Stimulated activated effector memory CD8-positive, alpha-beta T cell treated with anti-CD3 and anti-CD28 coated beads, Interleukin-12 subunit alpha, Interleukin-12 subunit beta, amount 100 ng/mL, for 72 hours (primary cell): ENCODE measurements around the gene ZNF662.
"Not testable (repeated sequence)": the region's sequence is repeated elsewhere in the genome, so short reads cannot be mapped to it uniquely, and the experiment has no call there.

Experiments used
- ATAC-seq: fragments of 150-1000 bp; cut with Tn5 transposase; 2 replicates; pipeline ENCODE4 v1.10.0; 2021
- DNase-seq, 2 donors: peaks; one replicate each; pipeline ENCODE4 v3.0.0; 2021 to 2022; ENCODE audit warnings: low spot score in 2 of 2
- H3K27ac Mint-ChIP-seq: one replicate; pipeline ENCODE4 v1.8.0; 2022; ENCODE audit warnings: mild to moderate bottlenecking, mixed read lengths
- H3K36me3 Mint-ChIP-seq: one replicate; pipeline ENCODE4 v1.8.0; 2022; ENCODE audit warnings: mild to moderate bottlenecking, mixed read lengths
- H3K4me1 Mint-ChIP-seq: one replicate; pipeline ENCODE4 v1.8.0; 2022; ENCODE audit warnings: mixed read lengths
- H3K4me3 Mint-ChIP-seq: one replicate; pipeline ENCODE4 v1.8.0; 2022; ENCODE audit warnings: mild to moderate bottlenecking, mixed read lengths
- H3K9me3 Mint-ChIP-seq: one replicate; pipeline ENCODE4 v1.8.0; 2022; ENCODE audit warnings: mixed read lengths

ZNF662 gene

DNA sequence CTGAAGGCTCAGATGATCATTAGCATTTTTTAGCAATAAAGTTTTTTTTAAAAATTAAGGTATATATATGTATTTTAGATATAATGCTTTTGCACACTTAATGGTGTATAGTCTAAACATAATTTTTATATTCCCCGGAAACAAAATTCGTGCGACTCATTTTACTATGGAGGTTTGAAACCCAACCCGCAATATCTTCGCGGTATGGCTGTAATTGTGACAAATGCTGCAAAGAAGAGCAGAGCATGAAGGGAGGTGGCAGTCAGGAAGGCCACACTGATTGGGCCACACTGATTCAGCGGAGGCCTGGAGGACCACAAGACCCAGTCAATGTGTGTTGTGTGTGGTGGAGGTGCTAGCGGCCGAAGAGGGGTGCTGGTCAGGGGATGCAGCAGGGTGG is 25.8 kb upstream of the ZNF662 start:
- H3K4me3 Mint-ChIP-seq, result peak overlapping the region; percentile 84

DNA sequence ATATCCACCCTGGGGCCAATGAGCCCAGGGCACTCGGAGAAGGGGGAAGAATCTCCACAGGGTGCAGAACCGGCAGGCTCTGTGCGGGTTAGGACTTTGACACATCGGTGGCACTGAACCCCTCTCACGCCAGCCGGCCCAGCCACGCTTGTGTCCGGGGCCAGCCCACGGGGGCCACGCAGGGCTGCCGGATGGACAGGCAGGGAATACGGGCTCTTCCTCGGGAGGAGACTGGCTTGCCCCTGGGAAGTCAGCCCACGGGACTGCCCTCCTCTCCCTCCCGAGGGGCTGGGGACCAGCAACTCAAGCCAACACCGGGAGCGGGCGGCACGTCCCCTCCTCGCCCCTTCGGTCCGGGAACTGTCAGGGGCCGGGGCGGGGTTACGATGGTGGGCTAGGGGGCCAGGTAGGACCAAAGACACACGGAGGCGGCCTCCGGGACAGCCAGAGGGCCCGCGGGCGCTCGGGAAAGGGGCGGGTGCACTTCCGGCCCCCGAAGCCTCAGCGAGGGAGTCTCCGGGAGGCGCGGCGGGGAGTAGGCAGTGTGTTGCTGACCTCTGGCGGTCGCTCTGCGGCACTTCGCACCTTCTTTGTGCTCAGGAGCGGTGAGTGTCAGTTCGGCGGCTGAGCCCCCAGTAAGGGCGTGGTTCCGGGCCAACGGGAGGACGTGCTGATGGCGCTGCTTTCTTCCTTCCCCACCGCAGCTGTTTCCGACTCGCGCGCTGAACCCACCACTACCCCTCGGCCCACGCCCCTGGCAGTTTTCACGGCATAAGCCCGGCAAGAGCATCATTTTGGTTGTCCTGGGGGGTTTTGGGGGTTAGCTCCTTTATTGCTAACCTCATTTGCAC is 25.1 kb upstream of the ZNF662 start:
- H3K4me1 Mint-ChIP-seq, result peaks cover 10% of the 10 kb centered on the region
- DNase-seq, result peak; percentile 78 to 90
- H3K36me3 Mint-ChIP-seq, result peaks cover 4% of the 10 kb centered on the region
- peak overlapping the region; percentile 93 for H3K27ac Mint-ChIP-seq
- peak overlapping the region; percentile 84 for H3K4me3 Mint-ChIP-seq
- H3K9me3 Mint-ChIP-seq, result no peaks in the 10 kb centered on the region
- peak; percentile 99 for ATAC-seq

More for the DNA sequence above, 25.8 kb upstream of the ZNF662 start:
- H3K36me3 Mint-ChIP-seq, result peaks cover 4% of the 10 kb centered on the region
- peaks cover 10% of the 10 kb centered on the region for H3K4me1 Mint-ChIP-seq
- ATAC-seq (no peak), DNase-seq (no peak)
- H3K27ac Mint-ChIP-seq, result peak overlapping the region; percentile 93
- H3K9me3 Mint-ChIP-seq, result no peaks in the 10 kb centered on the region

DNA sequence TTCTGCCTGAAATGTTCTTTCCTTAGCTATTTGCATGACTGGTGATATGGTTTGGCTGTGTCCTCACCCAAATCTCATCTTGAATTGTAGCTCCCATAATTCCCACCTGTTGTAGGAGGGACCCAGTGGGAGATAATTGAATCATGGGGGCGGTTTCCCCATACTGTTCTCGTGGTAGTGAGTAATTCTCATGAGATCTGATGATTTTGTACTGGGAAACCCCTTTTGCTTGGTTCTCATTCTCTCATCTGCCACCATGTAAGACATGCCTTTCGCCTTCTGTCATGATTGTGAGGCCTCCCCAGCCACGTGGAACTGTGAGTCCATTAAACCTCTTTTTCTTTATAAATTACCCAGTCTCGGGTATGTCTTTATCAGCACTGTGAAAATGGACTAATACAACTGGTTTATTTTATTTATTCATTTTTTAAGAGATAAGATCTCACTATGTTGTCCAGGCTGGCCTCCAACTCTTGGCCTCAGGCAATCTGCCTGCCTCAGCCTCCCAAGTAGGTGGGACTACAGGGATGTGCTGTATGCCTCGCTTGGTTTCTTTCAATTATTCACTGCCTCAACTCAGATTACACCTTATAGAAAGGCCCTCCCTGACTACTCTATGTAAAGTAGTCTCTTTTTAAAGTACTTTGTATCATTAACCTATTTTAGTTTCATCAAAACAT is 22.6 kb upstream of the ZNF662 start:
- H3K4me3 Mint-ChIP-seq, ATAC-seq, H3K9me3 Mint-ChIP-seq, H3K27ac Mint-ChIP-seq, H3K36me3 Mint-ChIP-seq, H3K4me1 Mint-ChIP-seq, DNase-seq: not testable (repeated sequence)

DNA sequence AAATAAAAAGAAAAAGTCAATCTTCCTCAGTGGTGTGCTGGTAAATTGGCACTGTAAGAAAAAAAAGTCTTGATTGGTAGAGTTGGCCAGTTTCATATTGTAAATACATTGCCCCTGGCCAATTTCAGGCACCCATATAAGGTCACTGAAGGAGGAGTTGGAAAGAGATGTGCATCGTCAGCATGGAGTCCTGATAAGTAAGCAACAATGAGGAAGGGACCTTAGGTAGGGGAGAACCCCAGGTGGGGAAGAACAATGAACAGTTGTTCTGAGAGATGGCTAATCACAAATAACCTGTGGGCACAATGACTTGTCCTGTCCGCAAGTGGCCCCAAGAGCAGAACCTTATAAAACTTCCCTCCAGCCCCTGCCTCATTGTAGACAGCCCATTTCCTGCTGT is 21.6 kb upstream of the ZNF662 start:
- peaks cover 10% of the 10 kb centered on the region for H3K4me1 Mint-ChIP-seq
- H3K27ac Mint-ChIP-seq, result no peak overlapping the region
- ATAC-seq, result no peak
- H3K4me3 Mint-ChIP-seq, result no peak overlapping the region
- no peaks in the 10 kb centered on the region for H3K9me3 Mint-ChIP-seq
- peaks cover 4% of the 10 kb centered on the region for H3K36me3 Mint-ChIP-seq
- no peak for DNase-seq

DNA sequence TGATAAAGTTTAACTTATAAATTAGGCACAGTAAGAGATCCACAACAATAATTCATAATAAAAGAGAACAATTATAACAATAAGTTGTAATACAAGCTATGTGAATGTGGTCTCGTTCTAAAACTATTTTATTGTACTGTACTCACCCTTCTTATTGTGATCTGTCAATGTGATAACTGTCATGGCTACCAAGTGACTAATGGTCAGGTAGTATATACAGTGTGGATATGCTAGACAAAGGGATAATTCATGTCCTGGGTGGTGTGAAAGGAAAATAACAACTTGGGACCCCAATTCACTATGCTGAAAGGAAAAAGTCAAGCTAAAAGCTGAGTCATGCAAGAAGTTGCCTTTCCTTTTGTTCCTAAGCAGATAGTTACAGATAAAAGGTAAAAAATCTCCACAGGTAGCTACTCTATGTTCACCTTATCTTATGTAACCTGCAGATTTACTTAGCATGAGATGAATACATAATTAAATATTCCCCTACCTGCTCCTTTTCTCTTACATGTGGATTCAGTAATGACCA is 19.6 kb upstream of the ZNF662 start:
- Mint-ChIP-seq H3K4me3 (no peak overlapping the region), H3K9me3 (no peaks in the 10 kb centered on the region), H3K27ac (no peak overlapping the region), H3K4me1 (peaks cover 4% of the 10 kb centered on the region), H3K36me3 (no peaks in the 10 kb centered on the region)
- ATAC-seq, result no peak
- DNase-seq, result no peak

DNA sequence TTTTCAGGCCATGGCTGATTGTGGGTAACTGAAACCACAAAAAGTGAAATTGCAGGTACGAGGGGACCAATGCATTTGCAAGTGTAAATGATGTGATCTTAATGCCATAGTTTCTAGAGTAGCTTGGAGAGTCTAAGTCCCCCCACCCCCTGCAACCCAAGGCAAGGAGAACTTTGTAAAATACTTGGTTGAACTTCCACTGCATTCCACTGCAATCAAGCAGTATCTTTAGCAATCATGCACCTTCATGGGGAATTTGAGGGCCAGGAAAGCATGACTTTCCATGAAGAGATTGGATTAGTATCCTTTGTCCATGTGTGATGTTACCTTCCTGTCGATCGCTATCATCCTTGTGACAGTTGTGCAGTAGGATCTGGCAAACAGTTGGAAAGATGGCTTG is 18.9 kb upstream of the ZNF662 start:
- Mint-ChIP-seq H3K36me3 (no peaks in the 10 kb centered on the region), H3K9me3 (no peaks in the 10 kb centered on the region), H3K4me1 (no peaks in the 10 kb centered on the region), H3K27ac (no peak overlapping the region), H3K4me3 (no peak overlapping the region)
- ATAC-seq (no peak), DNase-seq (no peak)

DNA sequence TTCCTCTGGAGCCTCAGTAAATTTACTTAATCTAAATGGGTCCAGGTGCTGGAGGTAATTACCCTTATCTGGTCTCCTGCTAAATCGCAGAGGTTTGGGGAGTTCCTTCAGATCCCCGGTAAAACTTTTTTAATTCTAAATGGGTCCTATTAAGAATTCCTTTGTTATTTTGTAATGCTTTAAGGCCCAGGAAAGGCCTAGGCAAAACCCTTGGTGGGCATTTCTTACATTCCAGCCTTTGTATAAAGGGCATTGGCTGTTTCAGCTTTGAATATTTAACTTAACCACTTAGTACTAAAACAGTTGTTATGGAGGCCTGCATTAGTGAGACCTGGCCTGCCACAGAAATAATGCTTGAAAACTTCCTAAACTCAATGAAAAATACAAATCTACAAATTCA is 14.9 kb upstream of the ZNF662 start:
- H3K36me3 Mint-ChIP-seq, result no peaks in the 10 kb centered on the region
- H3K4me3 Mint-ChIP-seq, result no peak overlapping the region
- no peaks in the 10 kb centered on the region for H3K9me3 Mint-ChIP-seq
- no peaks in the 10 kb centered on the region for H3K4me1 Mint-ChIP-seq
- H3K27ac Mint-ChIP-seq, result no peak overlapping the region
- ATAC-seq (no peak), DNase-seq (no peak)

DNA sequence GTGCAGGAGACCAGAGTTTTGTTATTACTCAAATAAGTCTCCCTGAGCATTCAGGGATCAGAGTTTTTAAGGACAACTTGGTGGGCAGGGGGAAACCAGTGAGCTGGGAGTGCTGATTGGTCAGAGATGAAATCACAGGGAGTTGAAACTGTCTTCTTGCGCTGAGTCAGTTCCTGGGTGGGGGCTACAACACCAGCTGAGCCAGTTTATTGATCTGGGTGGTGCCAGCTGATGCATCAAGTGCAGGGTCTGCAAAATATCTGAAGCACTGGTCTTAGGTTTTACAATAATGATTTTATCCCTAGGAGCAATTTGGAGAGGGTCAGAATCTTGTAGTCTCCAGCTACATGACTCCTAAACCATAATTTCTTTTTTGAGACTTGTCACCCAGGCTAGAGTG is 13.8 kb upstream of the ZNF662 start:
- no peaks in the 10 kb centered on the region for H3K4me1 Mint-ChIP-seq
- H3K36me3 Mint-ChIP-seq, result no peaks in the 10 kb centered on the region
- DNase-seq (no peak), ATAC-seq (no peak)
- H3K9me3 Mint-ChIP-seq, result no peaks in the 10 kb centered on the region
- H3K27ac Mint-ChIP-seq, result no peak overlapping the region
- H3K4me3 Mint-ChIP-seq, result no peak overlapping the region

DNA sequence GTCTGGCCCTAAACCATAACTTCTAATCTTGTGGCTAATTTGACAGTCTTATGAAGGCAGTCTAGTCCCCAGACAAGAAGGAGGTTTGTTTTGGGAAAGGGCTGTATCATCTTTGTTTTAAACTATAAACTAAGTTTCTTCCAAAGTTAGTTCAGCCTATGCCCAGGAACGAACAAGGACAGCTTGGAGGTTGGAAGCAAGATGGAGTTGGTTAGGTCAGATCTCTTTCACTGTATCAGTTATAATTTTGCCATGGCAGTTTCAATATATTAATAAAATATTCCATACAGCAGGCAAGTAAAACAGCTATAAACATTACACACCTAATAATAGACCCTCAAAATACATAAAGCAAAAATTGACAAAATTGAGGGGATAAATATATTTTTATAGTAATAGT is 13.1 kb upstream of the ZNF662 start:
- no peak overlapping the region for H3K4me3 Mint-ChIP-seq
- no peaks in the 10 kb centered on the region for H3K9me3 Mint-ChIP-seq
- DNase-seq (no peak), ATAC-seq (no peak)
- H3K4me1 Mint-ChIP-seq, result no peaks in the 10 kb centered on the region
- H3K27ac Mint-ChIP-seq, result no peak overlapping the region
- no peaks in the 10 kb centered on the region for H3K36me3 Mint-ChIP-seq

DNA sequence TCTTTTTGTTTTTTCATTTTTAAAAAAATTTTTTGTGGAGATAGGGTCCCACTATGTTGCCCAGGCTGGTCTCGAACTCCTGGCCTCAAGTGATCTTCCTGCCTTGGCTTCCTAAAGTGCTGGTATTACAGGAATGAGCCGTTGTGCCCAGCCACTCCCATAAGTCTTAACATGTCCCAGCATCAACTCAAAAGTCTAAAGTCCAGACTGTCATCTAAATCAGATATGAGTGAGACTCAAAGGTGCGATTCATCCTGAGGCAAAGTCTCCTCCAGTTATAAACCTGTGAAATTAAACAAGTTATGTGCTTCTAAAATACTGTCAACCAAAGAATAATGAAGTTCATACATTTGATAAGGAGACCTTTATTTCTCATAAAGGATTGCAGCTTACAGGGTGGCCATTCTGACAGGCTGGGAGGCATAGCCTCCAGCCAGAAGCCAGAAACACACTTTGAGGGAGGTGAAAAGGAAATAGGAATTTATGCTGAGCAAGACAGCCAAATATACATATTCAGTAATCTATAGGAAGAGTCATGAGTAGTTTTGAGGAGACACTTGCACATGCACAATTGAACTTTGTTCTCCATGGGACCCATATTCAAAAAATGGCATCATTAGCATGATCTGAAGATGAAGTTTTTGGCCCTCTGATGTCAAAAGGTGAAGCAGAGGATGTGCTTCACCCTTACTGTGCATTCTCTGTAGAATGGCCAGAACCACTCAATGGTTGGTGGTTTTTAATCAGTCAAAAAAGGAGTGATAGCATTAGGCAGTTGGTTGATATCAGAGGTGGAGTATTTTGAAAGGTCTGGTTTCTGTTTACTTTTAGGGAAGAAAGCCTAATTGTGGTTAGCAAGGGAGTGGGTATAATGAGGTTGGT is 11.0 kb upstream of the ZNF662 start:
- Mint-ChIP-seq H3K4me1 (no peaks in the 10 kb centered on the region), H3K36me3 (no peaks in the 10 kb centered on the region), H3K27ac (no peak overlapping the region), H3K4me3 (no peak overlapping the region), H3K9me3 (no peaks in the 10 kb centered on the region)
- DNase-seq, result no peak
- no peak for ATAC-seq

DNA sequence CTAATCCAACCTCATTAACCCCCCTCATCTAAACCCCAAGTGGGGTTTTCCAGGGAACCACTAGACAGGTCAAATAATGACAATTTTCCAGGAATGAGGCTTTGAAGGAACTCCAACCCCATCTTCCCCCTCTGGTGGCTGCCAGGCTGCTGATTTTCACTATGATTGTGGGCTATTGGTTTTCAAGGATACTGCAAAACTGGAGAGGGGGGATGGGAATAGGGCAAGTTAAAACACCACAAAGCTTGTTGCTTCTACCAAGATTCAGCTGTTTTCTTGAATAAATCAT is 10.4 kb upstream of the ZNF662 start:
- H3K4me1 Mint-ChIP-seq, result no peaks in the 10 kb centered on the region
- DNase-seq (no peak), ATAC-seq (no peak)
- H3K36me3 Mint-ChIP-seq, result no peaks in the 10 kb centered on the region
- no peak overlapping the region for H3K27ac Mint-ChIP-seq
- H3K9me3 Mint-ChIP-seq, result no peaks in the 10 kb centered on the region
- no peak overlapping the region for H3K4me3 Mint-ChIP-seq

DNA sequence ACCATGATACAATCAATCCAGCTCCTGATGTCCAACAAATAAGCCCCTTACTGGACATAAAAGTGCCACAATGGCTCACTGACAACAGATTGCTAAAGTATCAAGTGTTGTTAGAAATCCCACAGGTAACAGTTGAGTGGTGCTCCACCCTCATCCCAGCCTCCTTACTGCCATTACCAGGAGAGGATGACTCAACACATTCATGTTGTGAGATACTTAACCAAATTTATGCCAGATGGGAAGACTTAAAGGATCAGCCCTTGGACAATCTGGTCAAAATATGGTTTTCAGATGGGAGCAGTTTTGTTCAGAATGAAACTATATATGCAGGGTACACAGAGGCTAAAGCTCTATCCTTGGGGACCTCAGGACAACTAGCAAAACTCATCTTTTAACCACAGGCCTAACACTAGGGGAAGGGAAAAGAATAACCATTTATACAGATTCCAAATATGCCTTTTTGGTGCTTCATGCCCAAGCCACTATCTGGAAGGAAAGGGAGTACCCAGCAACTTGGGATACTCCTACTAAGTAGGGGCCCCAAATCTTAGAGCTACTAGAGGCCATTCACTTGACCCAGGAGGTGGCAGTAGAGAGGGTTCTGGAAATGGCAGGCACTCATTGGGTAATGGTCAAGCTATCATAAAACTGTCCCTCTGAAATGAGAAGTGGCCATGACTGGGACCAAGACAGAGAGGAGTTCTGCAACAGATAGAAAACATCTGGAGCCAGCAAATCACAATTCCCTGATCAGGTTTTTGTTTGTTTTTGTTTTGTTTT is 6.9 kb upstream of the ZNF662 start:
- peaks cover 4% of the 10 kb centered on the region for H3K9me3 Mint-ChIP-seq
- H3K36me3 Mint-ChIP-seq, result no peaks in the 10 kb centered on the region
- H3K4me3 Mint-ChIP-seq, result no peak overlapping the region
- no peaks in the 10 kb centered on the region for H3K4me1 Mint-ChIP-seq
- ATAC-seq, result no peak
- no peak overlapping the region for H3K27ac Mint-ChIP-seq
- DNase-seq, result no peak

DNA sequence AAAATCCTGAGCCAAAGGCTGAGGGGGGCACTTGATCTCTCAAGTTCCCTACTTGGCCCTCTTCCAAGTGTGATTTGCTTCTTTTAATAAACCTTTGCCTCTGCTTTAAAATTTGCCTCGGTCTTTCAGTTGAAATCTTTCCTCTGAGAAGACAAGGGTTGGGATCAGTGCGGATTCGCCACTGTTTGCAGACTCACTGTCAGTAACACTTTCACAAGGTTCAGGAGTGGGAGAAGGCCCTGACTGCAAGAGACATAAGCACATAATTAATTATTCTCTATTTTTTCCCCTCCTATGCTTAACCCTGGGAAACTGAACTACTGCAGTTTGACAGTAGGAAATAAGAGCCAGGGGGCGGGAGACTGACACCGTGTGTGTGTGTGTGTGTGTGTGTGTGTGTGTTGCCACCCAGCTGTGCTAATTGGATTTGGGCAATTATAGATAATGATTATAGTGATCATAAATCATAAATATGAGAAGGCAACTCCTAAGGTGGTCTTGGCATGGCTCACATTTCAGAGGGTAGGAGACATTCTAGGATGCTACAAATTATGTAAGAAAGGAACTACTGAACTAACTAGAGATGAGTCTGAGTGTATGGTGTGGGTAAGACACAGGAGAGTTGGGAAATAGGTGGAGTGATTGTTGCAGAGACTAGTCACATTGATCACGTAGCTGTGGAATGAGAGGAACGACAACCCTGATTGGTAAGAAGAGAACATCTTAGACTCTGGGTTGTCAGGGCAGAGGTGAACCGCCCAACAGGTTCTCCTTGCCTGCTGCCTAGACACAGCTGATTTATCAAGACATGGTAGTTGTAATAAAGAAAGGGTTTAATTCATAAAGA is 5.5 kb upstream of the ZNF662 start:
- H3K36me3 Mint-ChIP-seq, result no peaks in the 10 kb centered on the region
- no peak for DNase-seq
- peak; percentile 16 for ATAC-seq
- peaks cover 11% of the 10 kb centered on the region for H3K9me3 Mint-ChIP-seq
- H3K27ac Mint-ChIP-seq, result no peak overlapping the region
- H3K4me3 Mint-ChIP-seq, result no peak overlapping the region
- no peaks in the 10 kb centered on the region for H3K4me1 Mint-ChIP-seq

DNA sequence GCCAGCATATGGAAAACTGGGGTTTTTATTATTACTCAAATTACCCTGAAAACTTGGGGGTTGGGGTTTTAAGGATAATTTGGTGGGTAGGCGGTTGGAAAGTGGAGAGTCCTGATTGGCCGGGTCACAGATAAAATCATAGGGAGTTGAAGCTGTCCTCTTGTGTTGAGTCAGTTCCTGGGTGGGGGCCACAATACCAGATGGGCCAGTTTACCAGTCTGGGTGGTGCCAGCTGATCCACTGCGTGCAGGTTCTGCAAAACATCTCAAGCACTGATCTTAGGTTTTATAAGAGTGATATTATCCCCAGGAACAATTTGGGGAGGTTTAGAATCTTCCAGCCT is 4.9 kb upstream of the ZNF662 start:
- H3K27ac Mint-ChIP-seq, result no peak overlapping the region
- H3K36me3 Mint-ChIP-seq, result no peaks in the 10 kb centered on the region
- H3K9me3 Mint-ChIP-seq, result peaks cover 11% of the 10 kb centered on the region
- peak; percentile 34 for ATAC-seq
- no peaks in the 10 kb centered on the region for H3K4me1 Mint-ChIP-seq
- no peak overlapping the region for H3K4me3 Mint-ChIP-seq
- DNase-seq, result no peak
